ENCODE results near the gene FAM110A. TPM values are rescaled to one million over a fixed set of nuclear protein-coding genes. Genes with fewer than 3 reads are reported as not detected.

FAM110A gene
- total RNA-seq, 2 donors from 2014 or later = 29.6 to 58.2 TPM

- Mint-ChIP-seq H3K27me3 (peaks cover 0 to 4% of the 10 kb centered on the region in 2 donors), H3K27ac (peak overlapping the region in 1 of 2 donors; percentile 32), H3K36me3 (no peaks in the 10 kb centered on the region), H3K4me1 (ENCODE audit: low read depth in 2 of 2) (peaks cover 6 to 13% of the 10 kb centered on the region in 2 donors), H3K9me3 (no peaks in the 10 kb centered on the region), H3K4me3 (no peak overlapping the region)
- DNase-seq (ENCODE audit: low spot score) (no peak), ATAC-seq (no peak)
Observed at GRCh38 chr20:828987-829386, 4.5 kb upstream of the FAM110A start.

DNA sequence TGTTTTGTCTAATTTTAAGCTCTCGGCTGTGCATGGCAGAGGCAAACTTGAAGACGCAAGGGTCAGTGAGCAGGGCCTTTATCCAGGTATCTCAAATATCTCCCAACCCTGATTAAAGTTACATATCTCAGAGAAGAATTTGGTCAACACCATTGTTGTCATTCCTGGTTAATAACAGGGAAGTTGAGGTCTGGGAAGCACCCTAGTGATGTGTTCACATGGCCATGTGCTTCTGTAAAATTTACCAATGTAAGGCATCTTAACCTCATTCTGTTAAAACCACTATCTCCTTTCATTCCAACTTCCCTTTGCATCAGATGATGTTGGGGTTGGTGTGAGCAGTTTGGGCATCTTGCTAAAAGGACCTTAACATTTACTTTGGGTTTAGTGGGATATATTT, 4.0 kb upstream of the FAM110A start:
- ATAC-seq (no peak), DNase-seq (ENCODE audit: low spot score) (no peak)
- peaks cover 6 to 16% of the 10 kb centered on the region in 2 donors for H3K4me1 Mint-ChIP-seq (ENCODE audit: low read depth in 2 of 2)
- H3K9me3 Mint-ChIP-seq = no peaks in the 10 kb centered on the region
- H3K27ac Mint-ChIP-seq = peak overlapping the region in 1 of 2 donors; percentile 32
- no peaks in the 10 kb centered on the region for H3K36me3 Mint-ChIP-seq
- H3K27me3 Mint-ChIP-seq = peaks cover 0 to 4% of the 10 kb centered on the region in 2 donors
- H3K4me3 Mint-ChIP-seq = no peak overlapping the region

DNA sequence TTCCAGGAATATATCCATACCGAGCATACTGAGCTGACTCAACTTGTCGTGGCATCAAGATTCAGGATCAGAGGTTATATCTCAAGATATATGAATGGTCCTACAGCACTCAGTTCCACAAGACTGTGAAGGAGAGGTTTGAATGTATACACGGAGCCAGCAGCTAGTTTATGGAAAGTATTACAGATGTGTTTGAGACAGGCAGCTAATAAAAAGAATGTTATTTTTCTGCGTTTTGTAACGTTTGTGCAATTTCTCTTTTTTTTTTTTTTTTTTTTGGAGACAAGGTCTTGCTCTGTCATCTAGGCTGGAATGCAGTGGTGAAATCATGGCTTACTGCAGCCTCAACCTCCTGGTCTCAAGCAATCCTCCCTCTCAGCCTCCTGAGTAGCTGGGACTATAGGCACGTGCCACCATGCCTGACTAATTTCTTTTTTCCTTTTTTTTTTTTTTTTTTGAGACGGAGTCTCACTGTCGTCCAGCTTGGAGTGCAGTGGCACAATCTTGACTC, 3.4 kb upstream of the FAM110A start:
- no peaks in the 10 kb centered on the region for H3K9me3 Mint-ChIP-seq
- H3K4me3 Mint-ChIP-seq = no peak overlapping the region
- peaks cover 6 to 20% of the 10 kb centered on the region in 2 donors for H3K4me1 Mint-ChIP-seq (ENCODE audit: low read depth in 2 of 2)
- ATAC-seq (no peak), DNase-seq (ENCODE audit: low spot score) (no peak)
- peaks cover 0 to 4% of the 10 kb centered on the region in 2 donors for H3K27me3 Mint-ChIP-seq
- no peaks in the 10 kb centered on the region for H3K36me3 Mint-ChIP-seq
- no peak overlapping the region for H3K27ac Mint-ChIP-seq

DNA sequence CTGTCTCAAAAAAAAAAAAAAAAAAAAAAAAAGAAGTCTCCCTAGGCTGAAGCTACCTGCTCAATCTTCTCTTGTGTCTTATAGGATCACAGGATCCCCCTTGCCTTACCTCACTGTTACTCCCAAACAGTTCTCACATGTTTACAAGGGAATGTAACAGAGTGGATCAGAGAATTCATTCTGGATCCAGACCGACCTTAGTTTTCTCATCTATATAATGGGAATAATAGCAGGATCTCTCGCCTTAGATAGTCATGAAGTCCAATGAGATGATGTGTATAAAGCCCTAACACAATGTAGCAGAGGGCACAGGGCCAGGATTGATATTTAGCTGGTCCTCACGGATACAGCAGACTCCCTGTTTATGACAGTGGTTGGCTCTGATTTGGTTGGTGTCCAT, 2.3 kb upstream of the FAM110A start:
- ATAC-seq (no peak), DNase-seq (ENCODE audit: low spot score) (no peak)
- Mint-ChIP-seq H3K4me1 (ENCODE audit: low read depth in 2 of 2) (peaks cover 18 to 26% of the 10 kb centered on the region in 2 donors), H3K36me3 (no peaks in the 10 kb centered on the region), H3K9me3 (no peaks in the 10 kb centered on the region), H3K27me3 (no peaks in the 10 kb centered on the region), H3K27ac (no peak overlapping the region), H3K4me3 (no peak overlapping the region)

DNA sequence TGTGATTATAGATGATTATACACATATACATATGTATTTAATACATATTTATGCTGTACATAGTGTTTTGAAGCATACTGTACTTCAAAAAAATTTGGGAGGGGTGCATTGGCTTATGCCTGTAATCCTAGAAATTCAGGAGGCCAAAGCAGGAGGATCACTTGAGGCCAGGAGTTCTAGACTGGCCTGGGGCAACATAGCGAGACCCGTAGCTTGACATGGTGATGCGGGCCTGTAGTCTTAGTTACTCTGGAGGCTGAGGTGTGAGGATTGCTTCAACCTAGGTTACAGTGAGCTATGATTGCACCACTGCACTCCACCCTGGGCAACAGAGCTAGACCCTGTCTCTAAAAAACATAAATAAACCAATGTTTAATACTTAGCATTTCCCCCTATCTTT, 1.6 kb upstream of the FAM110A start:
- Mint-ChIP-seq H3K27me3 (no peaks in the 10 kb centered on the region), H3K27ac (no peak overlapping the region), H3K4me3 (no peak overlapping the region), H3K9me3 (no peaks in the 10 kb centered on the region), H3K36me3 (no peaks in the 10 kb centered on the region), H3K4me1 (ENCODE audit: low read depth in 2 of 2) (peaks cover 25 to 32% of the 10 kb centered on the region in 2 donors)
- DNase-seq (ENCODE audit: low spot score) (no peak), ATAC-seq (no peak)

DNA sequence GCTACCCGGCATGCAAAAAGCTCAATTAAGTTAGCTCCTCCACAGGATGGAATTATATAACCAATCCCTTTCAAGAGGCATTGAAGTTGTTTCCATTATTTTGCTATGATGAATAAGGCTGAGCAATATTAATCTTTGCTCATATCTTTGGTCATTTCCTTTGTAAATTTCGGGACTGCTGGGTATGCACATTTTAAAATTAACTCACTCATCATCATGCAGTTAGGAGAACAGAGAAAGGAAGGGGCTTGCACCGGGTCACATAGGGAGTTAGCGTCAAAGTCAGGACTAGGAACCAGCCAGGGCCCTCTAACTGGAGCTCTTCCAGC, 430 bp upstream of the FAM110A start:
- ATAC-seq (no peak), DNase-seq (ENCODE audit: low spot score) (no peak)
- no peaks in the 10 kb centered on the region for H3K27me3 Mint-ChIP-seq

GRCh38 chr20:834151-834746, 734 bp downstream of the FAM110A start:
- Mint-ChIP-seq H3K4me1 (ENCODE audit: low read depth in 2 of 2) (peaks cover 40 to 41% of the 10 kb centered on the region in 2 donors), H3K27me3 (no peaks in the 10 kb centered on the region), H3K27ac (peak overlapping the region; percentile 82 to 93), H3K4me3 (peak overlapping the region; percentile 91), H3K9me3 (no peaks in the 10 kb centered on the region), H3K36me3 (peaks cover 4% of the 10 kb centered on the region)
- DNase-seq (ENCODE audit: low spot score) (no peak), ATAC-seq (peak in 1 of 2 donors; percentile 4)

More for the DNA sequence above, 430 bp upstream of the FAM110A start:
- Mint-ChIP-seq H3K9me3 (no peaks in the 10 kb centered on the region), H3K27ac (peak overlapping the region; percentile 82 to 93), H3K4me1 (ENCODE audit: low read depth in 2 of 2) (peaks cover 34 to 38% of the 10 kb centered on the region in 2 donors), H3K4me3 (peak overlapping the region; percentile 91), H3K36me3 (peaks cover 4% of the 10 kb centered on the region)

DNA sequence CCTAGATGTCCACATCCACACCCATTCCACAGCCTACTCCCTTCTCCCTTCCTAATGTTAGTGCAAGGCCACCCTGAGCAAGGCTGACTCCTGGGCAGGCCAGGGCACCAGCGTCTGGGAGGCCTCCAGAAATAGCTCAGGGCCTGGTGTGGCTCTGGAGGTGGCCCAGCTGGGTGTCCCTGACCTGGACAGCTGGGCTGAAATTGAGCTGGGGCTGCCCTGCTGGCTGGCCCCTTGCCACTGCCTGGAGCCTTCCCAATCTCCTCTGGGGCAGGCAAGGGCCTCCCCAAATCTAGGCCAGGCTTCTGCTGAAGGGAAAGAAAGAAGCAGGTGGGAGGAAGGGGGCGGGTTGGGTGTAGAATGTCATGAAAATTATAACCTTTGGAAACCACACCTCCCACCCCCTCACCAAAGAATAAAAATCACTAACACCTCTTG, 2.1 kb downstream of the FAM110A start:
- H3K27me3 Mint-ChIP-seq = no peaks in the 10 kb centered on the region
- H3K4me1 Mint-ChIP-seq (ENCODE audit: low read depth in 2 of 2) = peaks cover 40 to 44% of the 10 kb centered on the region in 2 donors
- DNase-seq (ENCODE audit: low spot score) (no peak), ATAC-seq (no peak)
- no peaks in the 10 kb centered on the region for H3K9me3 Mint-ChIP-seq
- H3K4me3 Mint-ChIP-seq = peak overlapping the region; percentile 91
- H3K27ac Mint-ChIP-seq = peak overlapping the region; percentile 82 to 93
- H3K36me3 Mint-ChIP-seq = peaks cover 4% of the 10 kb centered on the region

DNA sequence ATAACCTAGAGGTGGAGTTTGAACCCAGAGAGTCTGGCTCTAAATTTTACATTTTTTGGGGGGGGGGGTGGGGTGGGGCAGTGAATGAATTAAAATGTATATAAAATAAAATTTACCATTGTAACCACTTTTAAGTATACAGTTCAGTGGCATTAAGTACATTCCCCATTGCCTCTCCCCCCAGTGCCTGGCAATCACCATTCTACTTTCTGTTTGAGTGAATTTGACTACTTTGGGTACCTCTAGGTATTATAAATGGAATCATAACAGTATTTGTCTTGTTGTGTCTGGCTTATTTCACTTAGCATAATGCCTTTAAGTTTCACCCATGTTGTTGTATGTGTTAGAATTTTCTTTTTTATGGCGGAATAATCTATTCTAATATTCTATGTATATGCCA, 2.7 kb downstream of the FAM110A start:
- Mint-ChIP-seq H3K4me1 (ENCODE audit: low read depth in 2 of 2) (peaks cover 40 to 44% of the 10 kb centered on the region in 2 donors), H3K36me3 (peaks cover 4% of the 10 kb centered on the region), H3K27me3 (no peaks in the 10 kb centered on the region), H3K9me3 (no peaks in the 10 kb centered on the region), H3K4me3 (peak overlapping the region; percentile 91), H3K27ac (peak overlapping the region; percentile 82 to 93)
- DNase-seq (ENCODE audit: low spot score) (no peak), ATAC-seq (no peak)

GRCh38 chr20:839015-839414, 5.5 kb downstream of the FAM110A start:
- no peak for DNase-seq (ENCODE audit: low spot score)
- no peak for ATAC-seq
- Mint-ChIP-seq H3K9me3 (no peaks in the 10 kb centered on the region), H3K27me3 (no peaks in the 10 kb centered on the region), H3K27ac (peak overlapping the region in 1 of 2 donors; percentile 93), H3K36me3 (peaks cover 4% of the 10 kb centered on the region), H3K4me1 (ENCODE audit: low read depth in 2 of 2) (peaks cover 34 to 45% of the 10 kb centered on the region in 2 donors), H3K4me3 (no peak overlapping the region)

DNA sequence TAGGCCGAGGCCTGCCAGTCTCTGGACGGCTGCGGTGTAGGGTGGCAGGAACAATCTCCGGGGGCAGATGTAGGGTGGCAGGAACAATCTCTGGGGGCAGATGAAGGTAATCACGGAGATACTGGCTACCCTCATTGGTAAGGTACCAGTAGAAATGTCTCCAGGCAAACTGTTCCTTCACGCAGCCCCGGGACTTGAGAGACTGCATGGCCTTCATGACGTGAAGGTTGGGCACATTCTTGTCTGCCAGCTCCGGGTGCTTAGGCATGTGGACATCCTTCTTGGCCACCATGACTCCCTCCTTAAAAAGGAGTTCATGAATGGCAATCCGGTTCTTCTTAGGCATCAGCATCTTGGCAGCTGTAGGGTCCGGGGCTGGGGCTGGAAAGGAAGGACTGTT, 6.1 kb downstream of the FAM110A start:
- peaks cover 39 to 44% of the 10 kb centered on the region in 2 donors for H3K4me1 Mint-ChIP-seq (ENCODE audit: low read depth in 2 of 2)
- no peak for DNase-seq (ENCODE audit: low spot score)
- no peaks in the 10 kb centered on the region for H3K27me3 Mint-ChIP-seq
- H3K9me3 Mint-ChIP-seq = no peaks in the 10 kb centered on the region
- peak overlapping the region in 1 of 2 donors; percentile 45 for H3K27ac Mint-ChIP-seq
- ATAC-seq = no peak
- H3K36me3 Mint-ChIP-seq = peaks cover 4% of the 10 kb centered on the region
- no peak overlapping the region for H3K4me3 Mint-ChIP-seq

DNA sequence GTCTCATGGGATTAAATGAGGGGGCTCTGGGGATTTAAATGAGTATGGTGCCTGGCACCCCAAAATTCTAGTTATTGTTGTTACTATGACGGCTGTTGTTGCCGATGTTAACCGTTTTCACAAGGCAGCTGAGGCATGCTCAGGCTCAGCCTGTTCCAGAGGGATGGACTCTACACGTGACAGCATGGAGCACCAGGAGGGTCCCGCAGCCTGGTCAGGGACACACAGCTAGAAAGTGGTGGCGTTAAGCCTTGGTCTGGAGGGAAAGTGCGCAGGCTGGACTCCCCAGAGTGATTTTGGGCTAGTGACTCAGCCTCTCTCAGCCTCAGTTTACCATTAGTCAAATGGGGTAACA, 7.0 kb downstream of the FAM110A start:
- no peak for DNase-seq (ENCODE audit: low spot score)
- Mint-ChIP-seq H3K27ac (no peak overlapping the region), H3K27me3 (no peaks in the 10 kb centered on the region), H3K4me3 (peak overlapping the region; percentile 49), H3K4me1 (ENCODE audit: low read depth in 2 of 2) (peaks cover 37% of the 10 kb centered on the region in 2 donors), H3K9me3 (no peaks in the 10 kb centered on the region), H3K36me3 (peaks cover 4% of the 10 kb centered on the region)
- ATAC-seq = no peak

- H3K27ac Mint-ChIP-seq = no peak overlapping the region
- no peaks in the 10 kb centered on the region for H3K9me3 Mint-ChIP-seq
- peaks cover 35% of the 10 kb centered on the region in 2 donors for H3K4me1 Mint-ChIP-seq (ENCODE audit: low read depth in 2 of 2)
- H3K27me3 Mint-ChIP-seq = no peaks in the 10 kb centered on the region
- peak overlapping the region; percentile 49 for H3K4me3 Mint-ChIP-seq
- no peak for ATAC-seq
- H3K36me3 Mint-ChIP-seq = peaks cover 7% of the 10 kb centered on the region
- no peak for DNase-seq (ENCODE audit: low spot score)
Observed at GRCh38 chr20:840858-841567, 7.5 kb downstream of the FAM110A start.

Measured in natural killer cell treated with Interleukin-12 subunit alpha and Interleukin-12 subunit beta and Interleukin-15 and Interleukin-18, amount 100 ng/mL, for 72 hours (primary cell).